DND-41 (cell line): ENCODE results near the gene KCP.

Experiments
- ATAC-seq: fragments of 200-7000 bp; cut with Tn5 transposase; 3 replicates; pipeline ENCODE4 v1.9.1; 2021; ENCODE audit warnings: low read depth; ENCODE audit not compliant: insufficient read depth
- DNase-seq: peaks from one replicate; pipeline ENCODE4 v3.0.0-alpha.2; 2020
- H2AFZ ChIP-seq: 2 replicates; pipeline ENCODE4 v1.6.0; 2012; ENCODE audit warnings: low read depth, low read length
- H3K27ac ChIP-seq: 2 replicates; pipeline ENCODE4 v1.5.1; 2012; ENCODE audit warnings: low read length, inconsistent platforms
- H3K27me3 ChIP-seq: fragments of 200-600 bp; sonication (generic); 2 replicates; pipeline ENCODE4 v1.6.0; 2012; ENCODE audit warnings: low read length, mild to moderate bottlenecking, inconsistent platforms; ENCODE audit not compliant: insufficient read depth, poor library complexity
- H3K36me3 ChIP-seq: 2 replicates; pipeline ENCODE4 v1.5.1; 2012; ENCODE audit warnings: low read length, inconsistent platforms; ENCODE audit not compliant: insufficient read depth
- H3K4me1 ChIP-seq: 2 replicates; pipeline ENCODE4 v1.5.1; 2012; ENCODE audit warnings: mild to moderate bottlenecking, low read length; ENCODE audit not compliant: insufficient read depth
- H3K4me2 ChIP-seq: 2 replicates; pipeline ENCODE4 v1.6.0; 2012; ENCODE audit warnings: mild to moderate bottlenecking, moderate library complexity, low read length, inconsistent platforms; ENCODE audit not compliant: insufficient read depth
- H3K4me3 ChIP-seq, 2 experiments: fragments of 200-600 bp in 1 of 2; shearing (Covaris generic) in 1 of 2; 2 replicates each; pipeline ENCODE4 v1.5.1; 2012 to 2016; ENCODE audit warnings: inconsistent platforms in 2 of 2, low read length in 2 of 2, mild to moderate bottlenecking in 2 of 2, low read depth in 1 of 2, moderate library complexity in 1 of 2
- H3K79me2 ChIP-seq: 2 replicates; pipeline ENCODE4 v1.6.0; 2012; ENCODE audit warnings: low read length, inconsistent platforms; ENCODE audit not compliant: insufficient read depth
- H3K9ac ChIP-seq: 2 replicates; pipeline ENCODE4 v1.6.0; 2012; ENCODE audit warnings: low read depth, mild to moderate bottlenecking, inconsistent platforms, low read length, moderate library complexity
- H3K9me3 ChIP-seq: 2 replicates; pipeline ENCODE4 v1.5.1; 2012; ENCODE audit warnings: low read length, moderate library complexity, mild to moderate bottlenecking, inconsistent platforms; ENCODE audit not compliant: insufficient read depth, severe bottlenecking
- H4K20me1 ChIP-seq: 2 replicates; pipeline ENCODE4 v1.6.0; 2012; ENCODE audit warnings: low read length; ENCODE audit not compliant: insufficient read depth
- CTCF ChIP-seq: IDR thresholded peaks from 2 replicates; pipeline ENCODE4 v1.5.1; 2012; ENCODE audit warnings: borderline replicate concordance, low read length, moderate library complexity, mild to moderate bottlenecking; ENCODE audit not compliant: poor library complexity, severe bottlenecking; ENCODE audit errors: extremely low read depth
- EZH2 ChIP-seq: IDR thresholded peaks from 3 replicates; pipeline ENCODE4 v1.6.1; 2012; ENCODE audit warnings: borderline replicate concordance, low read depth, mild to moderate bottlenecking, moderate library complexity, low read length, inconsistent platforms; ENCODE audit not compliant: severe bottlenecking

The KCP gene

GRCh38 chr7:128871050-128871449, 39.5 kb downstream of the KCP start:
- Histone ChIP-seq H4K20me1 (peaks cover 14% of the 10 kb centered on the region), H3K27me3 (no peaks in the 10 kb centered on the region), H3K9me3 (no peaks in the 10 kb centered on the region), H3K27ac (no peak overlapping the region), H2AFZ (no peak overlapping the region), H3K36me3 (peaks cover 9% of the 10 kb centered on the region), H3K4me3 (no peak overlapping the region), H3K9ac (no peak overlapping the region), H3K4me1 (peaks cover 11% of the 10 kb centered on the region), H3K79me2 (no peaks in the 10 kb centered on the region), H3K4me2 (no peak overlapping the region)
- no peak for ATAC-seq
- TF ChIP-seq CTCF (no peak), EZH2 (no peak)
- DNase-seq: no peak

GRCh38 chr7:128869944-128870285, 40.6 kb downstream of the KCP start:
- peak overlapping the region; percentile 57 for H3K4me2 ChIP-seq
- H3K4me1 ChIP-seq: peaks cover 11% of the 10 kb centered on the region
- no peak overlapping the region for H3K27ac ChIP-seq
- H3K36me3 ChIP-seq: peaks cover 20% of the 10 kb centered on the region
- no peaks in the 10 kb centered on the region for H3K9me3 ChIP-seq
- H3K79me2 ChIP-seq: peaks cover 3% of the 10 kb centered on the region; the same call in 1 of the 2 replicates
- peak overlapping the region in 1 of 2 experiments; percentile 44; a peak in 2 of 4 replicates for H3K4me3 ChIP-seq
- H3K9ac ChIP-seq: peak overlapping the region; percentile 46
- ATAC-seq (peak; percentile 55; the same call in 2 of the 3 replicates), DNase-seq (peak; percentile 32)
- H3K27me3 ChIP-seq: no peaks in the 10 kb centered on the region
- H2AFZ ChIP-seq: peak overlapping the region; percentile 60; the same call in 1 of the 2 replicates
- peaks cover 25% of the 10 kb centered on the region for H4K20me1 ChIP-seq
- TF ChIP-seq CTCF (no peak), EZH2 (no peak)

- peaks cover 22% of the 10 kb centered on the region for H3K36me3 ChIP-seq
- ATAC-seq (peak; percentile 82), DNase-seq (peak; percentile 34)
- H3K9me3 ChIP-seq: no peaks in the 10 kb centered on the region
- no peak overlapping the region for H3K27ac ChIP-seq
- H3K4me3 ChIP-seq: peak overlapping the region in 1 of 2 experiments; percentile 44; a peak in 2 of 4 replicates
- peaks cover 12% of the 10 kb centered on the region for H3K4me1 ChIP-seq
- H4K20me1 ChIP-seq: peaks cover 25% of the 10 kb centered on the region
- H3K9ac ChIP-seq: peak overlapping the region; percentile 46
- H2AFZ ChIP-seq: peak overlapping the region; percentile 26
- peak overlapping the region; percentile 57 for H3K4me2 ChIP-seq
- no peak for TF ChIP-seq EZH2
- TF ChIP-seq CTCF: peak; percentile 7
- no peaks in the 10 kb centered on the region for H3K27me3 ChIP-seq
- H3K79me2 ChIP-seq: peaks cover 7% of the 10 kb centered on the region
Observed at GRCh38 chr7:128869138-128869943, 41.2 kb downstream of the KCP start.
